Measurements from ENCODE around the gene TTYH1. TPM values are rescaled to one million over a fixed set of nuclear protein-coding genes. Genes with fewer than 3 reads are reported as not detected.
"Not testable (repeated sequence)": the region's sequence is repeated elsewhere in the genome, so short reads cannot be mapped to it uniquely, and the experiment has no call there.

TTYH1 gene
- total and polyA plus RNA-seq, 2 donors (not counting 3 experiments of a cell fraction or from before 2014, with no cell fraction given), result not detected

GRCh38 chr19:54444737-54445136 lies 29.5 kb downstream of the TTYH1 start:
- intact Hi-C loops (cut with micrococcal nuclease), result loop anchor here (5.0 kb wide), 1 partner anchor 242 kb away; the partner anchor contains the start of gene RPS9
- H3K27me3 ChIP-seq (ENCODE audit: control insufficient read depth in 2 of 2, insufficient read depth in 2 of 2, low read length in 2 of 2), result no peaks in the 10 kb centered on the region
- H3K4me1 ChIP-seq (ENCODE audit: control insufficient read depth, extremely low read depth, insufficient read depth, low read length), result peaks cover 7% of the 10 kb centered on the region
- no peaks in the 10 kb centered on the region for H3K9me3 ChIP-seq (replicated peaks; ENCODE audit: control insufficient read depth, insufficient read depth, low read length)
- no peak overlapping the region for H3K4me3 ChIP-seq (replicated peaks in 1 of 3; ENCODE audit: insufficient read depth in 1 of 3, low read depth in 1 of 3, low read length in 3 of 3)
- H3K9me1 ChIP-seq (replicated peaks; ENCODE audit: control insufficient read depth, extremely low read depth, insufficient read depth, low read length), result no peaks in the 10 kb centered on the region
- H3K36me3 ChIP-seq (ENCODE audit: control insufficient read depth in 2 of 2, extremely low read depth in 1 of 2, insufficient read depth in 2 of 2, low read length in 2 of 2), result peaks cover 0 to 3% of the 10 kb centered on the region in 2 experiments
- H3K4me2 ChIP-seq (ENCODE audit: insufficient read depth, low read length), result no peak overlapping the region
- FAIRE-seq (no peak), DNase-seq (ENCODE audit: low read depth, low spot score) (no peak)
- no peak overlapping the region for H3K9ac ChIP-seq (replicated peaks; ENCODE audit: extremely low read depth, insufficient read depth, low read length)
- no peak for TF ChIP-seq MAX (IDR thresholded peaks at IDR 0.05; ENCODE audit: insufficient read depth, insufficient read length)
- TF ChIP-seq JUN (IDR thresholded peaks at IDR 0.05; ENCODE audit: borderline replicate concordance, insufficient read depth, insufficient read length, low read depth), result no peak
- TF ChIP-seq EZH2 (IDR thresholded peaks at IDR 0.05; ENCODE audit: borderline replicate concordance, low read depth, low read length, severe bottlenecking), result no peak
- TF ChIP-seq MYC (IDR thresholded peaks at IDR 0.05; ENCODE audit: low read depth, low read length), result no peak
- no peak for TF ChIP-seq CTCF (IDR thresholded peaks at IDR 0.05; ENCODE audit: extremely low read depth in 1 of 2, insufficient read depth in 1 of 2, low read depth in 1 of 2, low read length in 2 of 2)
- no peak for TF ChIP-seq FOS (IDR thresholded peaks at IDR 0.05; ENCODE audit: borderline replicate concordance, insufficient read depth, low read length)
- no peak for TF ChIP-seq GATA2 (IDR thresholded peaks at IDR 0.05; ENCODE audit: insufficient read depth, insufficient read length, low read depth, low read length)
- no peak for TF ChIP-seq POLR2A (IDR thresholded peaks at IDR 0.05; ENCODE audit: low read depth, low read length)
- TF ChIP-seq POLR2AphosphoS5 (IDR thresholded peaks at IDR 0.05; ENCODE audit: insufficient read depth, low read depth, low read length), result no peak
- ChIA-PET POLR2A (no interaction called here), CTCF (no interaction called here)
- no peak overlapping the region for H2AFZ ChIP-seq (ENCODE audit: low read depth, low read length)
- H3K27ac ChIP-seq (ENCODE audit: insufficient read depth, low read depth, low read length), result no peak overlapping the region
- no TSS peak for BruUV-seq (replicated peaks)
- dilution Hi-C loops (cut with MboI; ENCODE audit: extremely low pct_ligation_motif_present, low sequenced_read_pairs), result no loop called here
- H3K79me2 ChIP-seq (ENCODE audit: control insufficient read depth, insufficient read depth, low read length), result peaks cover 22% of the 10 kb centered on the region
- H4K20me1 ChIP-seq (replicated peaks; ENCODE audit: control insufficient read depth, extremely low read depth, insufficient read depth, low read length), result no peaks in the 10 kb centered on the region

- POLR2A ChIA-PET; FAIRE-seq; dilution Hi-C loops (cut with MboI; ENCODE audit: extremely low pct_ligation_motif_present, low sequenced_read_pairs): not testable (repeated sequence)
Measured at GRCh38 chr19:54446349-54446748, 31.1 kb downstream of the TTYH1 start.

More at GRCh38 chr19:54446349-54446748, 31.1 kb downstream of the TTYH1 start:
- H3K4me2 ChIP-seq (ENCODE audit: insufficient read depth, low read length); H3K9me3 ChIP-seq (replicated peaks; ENCODE audit: control insufficient read depth, insufficient read depth, low read length); DNase-seq (ENCODE audit: low read depth, low spot score); BruUV-seq (replicated peaks); H3K4me3 ChIP-seq (replicated peaks in 1 of 3; ENCODE audit: insufficient read depth in 1 of 3, low read depth in 1 of 3, low read length in 3 of 3); H3K27me3 ChIP-seq (ENCODE audit: control insufficient read depth in 2 of 2, insufficient read depth in 2 of 2, low read length in 2 of 2); H3K9ac ChIP-seq (replicated peaks; ENCODE audit: extremely low read depth, insufficient read depth, low read length); H3K27ac ChIP-seq (ENCODE audit: insufficient read depth, low read depth, low read length); H2AFZ ChIP-seq (ENCODE audit: low read depth, low read length); H4K20me1 ChIP-seq (replicated peaks; ENCODE audit: control insufficient read depth, extremely low read depth, insufficient read depth, low read length); CTCF ChIA-PET; H3K36me3 ChIP-seq (ENCODE audit: control insufficient read depth in 2 of 2, extremely low read depth in 1 of 2, insufficient read depth in 2 of 2, low read length in 2 of 2); H3K9me1 ChIP-seq (replicated peaks; ENCODE audit: control insufficient read depth, extremely low read depth, insufficient read depth, low read length): not testable (repeated sequence)
- intact Hi-C loops (cut with micrococcal nuclease), result loop anchor here (5.0 kb wide), 1 partner anchor 244 kb away; the partner anchor contains the start of gene RPS9
- peaks cover 39% of the 10 kb centered on the region for H3K79me2 ChIP-seq (ENCODE audit: control insufficient read depth, insufficient read depth, low read length)
- H3K4me1 ChIP-seq (ENCODE audit: control insufficient read depth, extremely low read depth, insufficient read depth, low read length), result peaks cover 21% of the 10 kb centered on the region
